ENCODE data around the gene LYSMD1.

Gene LYSMD1

GRCh38 chr1:151135433-151136385 is 30.0 kb downstream of the LYSMD1 start:
- FAIRE-seq: no peak

GRCh38 chr1:151134991-151135390 is 30.7 kb downstream of the LYSMD1 start:
- no peak for FAIRE-seq

- FAIRE-seq: no peak
These were observed 31.3 kb downstream of the LYSMD1 start for GRCh38 chr1:151134396-151134795.

- no peak for FAIRE-seq
These were observed 32.5 kb downstream of the LYSMD1 start for GRCh38 chr1:151133018-151133806.

GRCh38 chr1:151132335-151133017 is 33.2 kb downstream of the LYSMD1 start:
- FAIRE-seq: no peak

- no peak for FAIRE-seq
These were observed 33.9 kb downstream of the LYSMD1 start for GRCh38 chr1:151131701-151132334.

GRCh38 chr1:151130987-151131586 is 34.6 kb downstream of the LYSMD1 start:
- no peak for FAIRE-seq

GRCh38 chr1:151128800-151129199 is 36.9 kb downstream of the LYSMD1 start:
- no peak for FAIRE-seq

- FAIRE-seq: no peak
These were observed 40.8 kb downstream of the LYSMD1 start for GRCh38 chr1:151124763-151125403.

- no peak for FAIRE-seq
These were observed 51.8 kb downstream of the LYSMD1 start for GRCh38 chr1:151113877-151114276.

Measured in A204.1 (cell line).